Activated naive CD8-positive, alpha-beta T cell treated with anti-CD3 and anti-CD28 coated beads, Interleukin-2, amount 50 U/mL, for 24 hours (primary cell): ENCODE data around the gene EPS15.
"Not testable (repeated sequence)": the region's sequence is repeated elsewhere in the genome, so short reads cannot be mapped to it uniquely, and the experiment has no call there.

Source experiments
- ATAC-seq: fragments of 150-1000 bp; cut with Tn5 transposase; one replicate; pipeline ENCODE4 v1.10.0; 2021
- DNase-seq: peaks from one replicate; pipeline ENCODE4 v3.0.0; 2021
- H3K27ac Mint-ChIP-seq: one replicate; pipeline ENCODE4 v1.8.0; 2021; ENCODE audit warnings: mild to moderate bottlenecking, mixed read lengths
- H3K27me3 Mint-ChIP-seq: one replicate; pipeline ENCODE4 v1.8.0; 2021; ENCODE audit warnings: mixed read lengths
- H3K36me3 Mint-ChIP-seq: one replicate; pipeline ENCODE4 v1.8.0; 2021; ENCODE audit warnings: low read depth, mixed read lengths
- H3K4me1 Mint-ChIP-seq: one replicate; pipeline ENCODE4 v1.8.0; 2021; ENCODE audit warnings: mixed read lengths
- H3K4me3 Mint-ChIP-seq: one replicate; pipeline ENCODE4 v1.8.0; 2021; ENCODE audit warnings: mild to moderate bottlenecking, moderate library complexity, mixed read lengths
- H3K9me3 Mint-ChIP-seq: one replicate; pipeline ENCODE4 v1.8.0; 2021; ENCODE audit warnings: mixed read lengths

The EPS15 gene

GRCh38 chr1:51512606-51513005 is 6.5 kb downstream of the EPS15 start:
- Mint-ChIP-seq H3K4me1 (peaks cover 80% of the 10 kb centered on the region), H3K9me3 (no peaks in the 10 kb centered on the region), H3K36me3 (peaks cover 4% of the 10 kb centered on the region), H3K27me3 (no peaks in the 10 kb centered on the region), H3K27ac (no peak overlapping the region), H3K4me3 (no peak overlapping the region)
- DNase-seq = no peak
- ATAC-seq = no peak

GRCh38 chr1:51512120-51512519 is 6.9 kb downstream of the EPS15 start:
- Mint-ChIP-seq H3K4me3 (no peak overlapping the region), H3K27me3 (no peaks in the 10 kb centered on the region), H3K9me3 (no peaks in the 10 kb centered on the region), H3K27ac (no peak overlapping the region), H3K36me3 (peaks cover 6% of the 10 kb centered on the region), H3K4me1 (peaks cover 80% of the 10 kb centered on the region)
- ATAC-seq = no peak
- DNase-seq = no peak

GRCh38 chr1:51509773-51510172 is 9.3 kb downstream of the EPS15 start:
- H3K27ac Mint-ChIP-seq = no peak overlapping the region
- no peak for ATAC-seq
- DNase-seq = no peak
- no peaks in the 10 kb centered on the region for H3K9me3 Mint-ChIP-seq
- H3K27me3 Mint-ChIP-seq = no peaks in the 10 kb centered on the region
- H3K4me3 Mint-ChIP-seq = no peak overlapping the region
- peaks cover 18% of the 10 kb centered on the region for H3K36me3 Mint-ChIP-seq
- H3K4me1 Mint-ChIP-seq = peaks cover 79% of the 10 kb centered on the region

GRCh38 chr1:51506537-51506936 is 12.5 kb downstream of the EPS15 start:
- Mint-ChIP-seq H3K9me3 (no peaks in the 10 kb centered on the region), H3K36me3 (peaks cover 32% of the 10 kb centered on the region), H3K4me3 (peak overlapping the region; percentile 9), H3K27me3 (no peaks in the 10 kb centered on the region), H3K27ac (peak overlapping the region; percentile 77), H3K4me1 (peaks cover 79% of the 10 kb centered on the region)
- DNase-seq = no peak
- ATAC-seq = peak; percentile 47

- H3K4me3 Mint-ChIP-seq = peak overlapping the region; percentile 36
- H3K9me3 Mint-ChIP-seq = no peaks in the 10 kb centered on the region
- H3K27me3 Mint-ChIP-seq = no peaks in the 10 kb centered on the region
- DNase-seq = no peak
- peaks cover 43% of the 10 kb centered on the region for H3K36me3 Mint-ChIP-seq
- ATAC-seq = peak; percentile 83
- peaks cover 85% of the 10 kb centered on the region for H3K4me1 Mint-ChIP-seq
- peak overlapping the region; percentile 87 for H3K27ac Mint-ChIP-seq
Observed at GRCh38 chr1:51504806-51505525, 14.1 kb downstream of the EPS15 start.

- peak overlapping the region; percentile 24 for H3K4me3 Mint-ChIP-seq
- H3K27ac Mint-ChIP-seq = peak overlapping the region; percentile 69
- not testable (repeated sequence) for H3K27me3 Mint-ChIP-seq, H3K9me3 Mint-ChIP-seq
- H3K4me1 Mint-ChIP-seq = peaks cover 80% of the 10 kb centered on the region
- ATAC-seq = peak; percentile 57
- peak; percentile 29 for DNase-seq
- H3K36me3 Mint-ChIP-seq = peaks cover 55% of the 10 kb centered on the region
Observed at GRCh38 chr1:51501218-51501630, 17.8 kb downstream of the EPS15 start.

GRCh38 chr1:51499694-51500093 is 19.4 kb downstream of the EPS15 start:
- no peak for ATAC-seq
- peaks cover 49% of the 10 kb centered on the region for H3K36me3 Mint-ChIP-seq
- no peak overlapping the region for H3K4me3 Mint-ChIP-seq
- H3K27ac Mint-ChIP-seq = peak overlapping the region; percentile 3
- DNase-seq = no peak
- H3K9me3 Mint-ChIP-seq = no peaks in the 10 kb centered on the region
- H3K27me3 Mint-ChIP-seq = no peaks in the 10 kb centered on the region
- H3K4me1 Mint-ChIP-seq = peaks cover 74% of the 10 kb centered on the region

GRCh38 chr1:51498924-51499323 is 20.1 kb downstream of the EPS15 start:
- Mint-ChIP-seq H3K4me1 (peaks cover 77% of the 10 kb centered on the region), H3K27me3 (no peaks in the 10 kb centered on the region), H3K4me3 (no peak overlapping the region), H3K9me3 (peaks cover 5% of the 10 kb centered on the region), H3K36me3 (peaks cover 49% of the 10 kb centered on the region), H3K27ac (peak overlapping the region; percentile 43)
- ATAC-seq (no peak), DNase-seq (no peak)

- no peak for ATAC-seq
- peaks cover 39% of the 10 kb centered on the region for H3K36me3 Mint-ChIP-seq
- DNase-seq = no peak
- H3K27me3 Mint-ChIP-seq = no peaks in the 10 kb centered on the region
- no peak overlapping the region for H3K4me3 Mint-ChIP-seq
- H3K9me3 Mint-ChIP-seq = peaks cover 7% of the 10 kb centered on the region
- H3K4me1 Mint-ChIP-seq = peaks cover 71% of the 10 kb centered on the region
- H3K27ac Mint-ChIP-seq = no peak overlapping the region
Observed at GRCh38 chr1:51497340-51497739, 21.7 kb downstream of the EPS15 start.

GRCh38 chr1:51494138-51494830 is 24.8 kb downstream of the EPS15 start:
- H3K4me1 Mint-ChIP-seq = peaks cover 68% of the 10 kb centered on the region

GRCh38 chr1:51491166-51491981 is 27.7 kb downstream of the EPS15 start:
- Mint-ChIP-seq H3K36me3 (peaks cover 16% of the 10 kb centered on the region), H3K27me3 (no peaks in the 10 kb centered on the region), H3K4me1 (peaks cover 60% of the 10 kb centered on the region), H3K4me3 (no peak overlapping the region), H3K9me3 (peaks cover 7% of the 10 kb centered on the region), H3K27ac (peak overlapping the region; percentile 6)
- DNase-seq (no peak), ATAC-seq (no peak)

More at GRCh38 chr1:51494138-51494830, 24.8 kb downstream of the EPS15 start:
- H3K27me3 Mint-ChIP-seq = no peaks in the 10 kb centered on the region
- peaks cover 7% of the 10 kb centered on the region for H3K9me3 Mint-ChIP-seq
- DNase-seq = no peak
- H3K4me3 Mint-ChIP-seq = no peak overlapping the region
- no peak for ATAC-seq
- peak overlapping the region; percentile 56 for H3K27ac Mint-ChIP-seq
- peaks cover 27% of the 10 kb centered on the region for H3K36me3 Mint-ChIP-seq

GRCh38 chr1:51489472-51489871 is 29.6 kb downstream of the EPS15 start:
- Mint-ChIP-seq H3K27ac (no peak overlapping the region), H3K27me3 (no peaks in the 10 kb centered on the region), H3K4me3 (no peak overlapping the region), H3K36me3 (peaks cover 22% of the 10 kb centered on the region), H3K4me1 (peaks cover 50% of the 10 kb centered on the region), H3K9me3 (peaks cover 7% of the 10 kb centered on the region)
- DNase-seq (no peak), ATAC-seq (no peak)

GRCh38 chr1:51488372-51489050 is 30.6 kb downstream of the EPS15 start:
- H3K4me3 Mint-ChIP-seq = no peak overlapping the region
- peaks cover 22% of the 10 kb centered on the region for H3K36me3 Mint-ChIP-seq
- ATAC-seq (no peak), DNase-seq (no peak)
- peaks cover 42% of the 10 kb centered on the region for H3K4me1 Mint-ChIP-seq
- no peak overlapping the region for H3K27ac Mint-ChIP-seq
- H3K27me3 Mint-ChIP-seq = no peaks in the 10 kb centered on the region
- no peaks in the 10 kb centered on the region for H3K9me3 Mint-ChIP-seq

GRCh38 chr1:51487628-51488027 is 31.4 kb downstream of the EPS15 start:
- Mint-ChIP-seq H3K9me3 (no peaks in the 10 kb centered on the region), H3K4me3 (no peak overlapping the region), H3K36me3 (peaks cover 25% of the 10 kb centered on the region), H3K4me1 (peaks cover 43% of the 10 kb centered on the region), H3K27ac (no peak overlapping the region), H3K27me3 (no peaks in the 10 kb centered on the region)
- ATAC-seq (no peak), DNase-seq (no peak)
